ENCODE data around the gene LRRK1.
"Not testable (repeated sequence)": the region's sequence is repeated elsewhere in the genome, so short reads cannot be mapped to it uniquely, and the experiment has no call there.

Gene LRRK1

GRCh38 chr15:101095796-101096406 lies 176.7 kb downstream of the LRRK1 start:
- not testable (repeated sequence) for DNase-seq (ENCODE audit: low read depth)

GRCh38 chr15:101097111-101097510 lies 178.0 kb downstream of the LRRK1 start:
- no peak for DNase-seq (ENCODE audit: low read depth)

- no peak for DNase-seq (ENCODE audit: low read depth)
These were observed 180.0 kb downstream of the LRRK1 start for GRCh38 chr15:101099183-101099582.

GRCh38 chr15:101100118-101100517 lies 181.0 kb downstream of the LRRK1 start:
- DNase-seq (ENCODE audit: low read depth), result no peak

- DNase-seq (ENCODE audit: low read depth), result no peak
These were observed 181.7 kb downstream of the LRRK1 start for GRCh38 chr15:101100593-101101442.

- DNase-seq (ENCODE audit: low read depth), result no peak
These were observed 182.5 kb downstream of the LRRK1 start for GRCh38 chr15:101101676-101102075.

GRCh38 chr15:101102746-101103145 lies 183.6 kb downstream of the LRRK1 start:
- DNase-seq (ENCODE audit: low read depth), result no peak

- DNase-seq (ENCODE audit: low read depth), result no peak
These were observed 184.4 kb downstream of the LRRK1 start for GRCh38 chr15:101103598-101103997.

- no peak for DNase-seq (ENCODE audit: low read depth)
These were observed 185.0 kb downstream of the LRRK1 start for GRCh38 chr15:101104141-101104540.

GRCh38 chr15:101105059-101105891 lies 186.1 kb downstream of the LRRK1 start:
- DNase-seq (ENCODE audit: low read depth), result no peak

GRCh38 chr15:101107101-101107500 lies 187.9 kb downstream of the LRRK1 start:
- no peak for DNase-seq (ENCODE audit: low read depth)

- DNase-seq (ENCODE audit: low read depth), result no peak
These were observed 188.7 kb downstream of the LRRK1 start for GRCh38 chr15:101107625-101108460.

GRCh38 chr15:101108461-101108775 lies 189.3 kb downstream of the LRRK1 start:
- no peak for DNase-seq (ENCODE audit: low read depth)

- DNase-seq (ENCODE audit: low read depth), result no peak
These were observed 189.6 kb downstream of the LRRK1 start for GRCh38 chr15:101108791-101109190.

GRCh38 chr15:101110681-101111569 lies 191.8 kb downstream of the LRRK1 start:
- no peak for DNase-seq (ENCODE audit: low read depth)

- DNase-seq (ENCODE audit: low read depth), result no peak
These were observed 192.6 kb downstream of the LRRK1 start for GRCh38 chr15:101111570-101112262.

- no peak for DNase-seq (ENCODE audit: low read depth)
These were observed 193.4 kb downstream of the LRRK1 start for GRCh38 chr15:101112336-101113113.

GRCh38 chr15:101113114-101114005 lies 194.2 kb downstream of the LRRK1 start:
- no peak for DNase-seq (ENCODE audit: low read depth)
